B cell (primary cell): Measurements from ENCODE around the gene CRTC3. TPM values are rescaled to one million over a fixed set of nuclear protein-coding genes. Genes with fewer than 3 reads are reported as not detected.

Experiments
- ATAC-seq: fragments of 200-7000 bp; cut with Tn5 transposase; one replicate; pipeline ENCODE4 v1.10.0; 2021; ENCODE audit warnings: low read depth, mild to moderate bottlenecking, moderate number of reproducible peaks, moderate library complexity
- CTCF ChIA-PET: fragments of 350-600 bp; sonication (Branson Sonifier 250); formaldehyde crosslinking; loops from one replicate; lab custom pipeline; 2021; ENCODE audit warnings: antibody characterized with exemption, inconsistent platforms; lab: Charles Lee
- POLR2A ChIA-PET: fragments of 350-600 bp; sonication (Branson Sonifier 250); formaldehyde crosslinking; loops from one replicate; lab custom pipeline; 2021; ENCODE audit warnings: antibody characterized with exemption; lab: Charles Lee
- DNase-seq: peaks from one replicate; pipeline ENCODE4 v3.0.0; 2013
- H2AFZ ChIP-seq: 2 replicates; pipeline ENCODE4 v1.6.1; 2012; ENCODE audit warnings: mild to moderate bottlenecking, low read depth, low read length; ENCODE audit not compliant: insufficient read depth, poor library complexity, severe bottlenecking
- H3K27ac ChIP-seq, 2 donors: 1 replicate in 1 of 2; 2 replicates in 1 of 2; pipeline ENCODE4 v1.5.1; 2012 to 2013; ENCODE audit warnings: low read length in 2 of 2, mild to moderate bottlenecking in 2 of 2, moderate library complexity in 1 of 2
- H3K27me3 ChIP-seq, 4 experiments: fragments of 200-600 bp in 1 of 4; sonication (generic) in 1 of 4; replicated peaks in 1 of 4; 1 replicate in 2 of 4; 2 replicates in 2 of 4; pipeline versions ENCODE4 v1.6.1 to v1.7.0; 2013 to 2016; ENCODE audit warnings: low read length in 3 of 4, mild to moderate bottlenecking in 2 of 4, mixed read lengths in 1 of 4, moderate library complexity in 1 of 4; ENCODE audit not compliant: insufficient read depth in 4 of 4, control insufficient read depth in 3 of 4; ENCODE audit errors: control extremely low read depth in 1 of 4
- H3K36me3 ChIP-seq, 2 experiments: replicated peaks in 1 of 2; 1 replicate in 1 of 2; 2 replicates in 1 of 2; pipeline versions ENCODE4 v1.6.1 to v1.7.1; 2013; ENCODE audit warnings: low read length in 1 of 2; ENCODE audit not compliant: insufficient read depth in 2 of 2, control insufficient read depth in 1 of 2; ENCODE audit errors: control extremely low read depth in 1 of 2, extremely low read depth in 1 of 2
- H3K4me1 ChIP-seq, 2 donors: fragments of 200-600 bp in 1 of 2; sonication (generic) in 1 of 2; 1 replicate in 1 of 2; 2 replicates in 1 of 2; pipeline versions ENCODE4 v1.5.1 to v1.6.1; 2013 to 2017; ENCODE audit warnings: low read length in 2 of 2; ENCODE audit not compliant: control insufficient read depth in 2 of 2, insufficient read depth in 2 of 2
- H3K4me2 ChIP-seq: replicated peaks from 2 replicates; pipeline ENCODE3; 2012; ENCODE audit warnings: mild to moderate bottlenecking, low read depth, low read length; ENCODE audit not compliant: poor library complexity, severe bottlenecking
- H3K4me3 ChIP-seq, 5 experiments: fragments of 200-600 bp in 1 of 5; sonication (generic) in 1 of 5; 1 replicate in 3 of 5; 2 replicates in 2 of 5; pipeline versions ENCODE4 v1.5.1 to v1.7.0; 2011 to 2016; ENCODE audit warnings: low read length in 4 of 5, mild to moderate bottlenecking in 4 of 5, low read depth in 2 of 5, control low read depth in 1 of 5, moderate library complexity in 1 of 5; ENCODE audit not compliant: insufficient read depth in 1 of 5; ENCODE audit errors: control extremely low read depth in 1 of 5, extremely low read depth in 1 of 5
- H3K79me2 ChIP-seq: fragments of 200-600 bp; sonication (generic); one replicate; pipeline ENCODE4 v1.6.0; 2016; ENCODE audit warnings: low read length; ENCODE audit not compliant: control insufficient read depth, insufficient read depth
- H3K9ac ChIP-seq: fragments of 200-600 bp; sonication (generic); 2 replicates; pipeline ENCODE4 v1.6.1; 2017; ENCODE audit warnings: mild to moderate bottlenecking, low read length, moderate library complexity
- H3K9me3 ChIP-seq, 3 donors: one replicate each; pipeline versions ENCODE4 v1.6.1 to v1.7.1; 2013; ENCODE audit warnings: low read length in 2 of 3; ENCODE audit not compliant: control insufficient read depth in 2 of 3, insufficient read depth in 1 of 3; ENCODE audit errors: control extremely low read depth in 1 of 3
- H4K20me1 ChIP-seq: 2 replicates; pipeline ENCODE4 v1.6.0; 2012; ENCODE audit warnings: mild to moderate bottlenecking, low read length; ENCODE audit not compliant: insufficient read depth, control insufficient read depth, poor library complexity, severe bottlenecking
- H3K27ac Mint-ChIP-seq: one replicate; pipeline ENCODE4 v1.8.0; 2021; ENCODE audit warnings: mixed read lengths
- H3K27me3 Mint-ChIP-seq: one replicate; pipeline ENCODE4 v1.8.0; 2021; ENCODE audit warnings: mixed read lengths
- H3K4me1 Mint-ChIP-seq: one replicate; pipeline ENCODE4 v1.8.0; 2021; ENCODE audit warnings: mixed read lengths
- H3K4me3 Mint-ChIP-seq: one replicate; pipeline ENCODE4 v1.8.0; 2021; ENCODE audit warnings: mixed read lengths
- H3K9me3 Mint-ChIP-seq: one replicate; pipeline ENCODE4 v1.8.0; 2022; ENCODE audit warnings: mixed read lengths; ENCODE audit not compliant: insufficient read depth
- EZH2 ChIP-seq: IDR thresholded peaks from 2 replicates; pipeline ENCODE4 v1.6.1; 2012; ENCODE audit warnings: borderline replicate concordance, low read depth, mild to moderate bottlenecking, moderate library complexity, low read length; ENCODE audit not compliant: insufficient read depth, poor library complexity, severe bottlenecking
- WGBS: methylation state at CpG from one replicate; pipeline ENCODE4 v1.1.5; 2013; ENCODE audit warnings: missing lambda C conversion rate; ENCODE audit not compliant: insufficient coverage; 5-methylcytosine and 5-hydroxymethylcytosine counted together
- intact Hi-C: fragments of 100-400 bp; cut with micrococcal nuclease; formaldehyde crosslinking; loops from one replicate; pipeline ENCODE4 v1.10.0; 2022
- polyA plus RNA-seq: library from polyadenylated mRNA; depleted of rRNA; stranded (reverse); fragments of >200 nt; gene quantifications from 2 replicates; pipeline ENCODE4 v1.2.3, GENCODE V29; 2012
- total RNA-seq, 2 donors: library from RNA; stranded (reverse); fragments of 120-200 nt in 1 of 2; gene quantifications; 1 replicate in 1 of 2; 2 replicates in 1 of 2; pipeline versions ENCODE4 v1.2.3 to v1.2.4, GENCODE V29; 2013 to 2022
- TF ChIP-seq, protein P1 (sequence below): fragments of 200-600 bp; IDR thresholded peaks from one replicate; pipeline ENCODE4 v1.8.0; 2022; ENCODE audit warnings: antibody characterized with exemption, mild to moderate bottlenecking

The CRTC3 gene
- total and polyA plus RNA-seq, 2 donors (not counting 1 experiment from before 2014, with no cell fraction given) = 34.7 to 95.8 TPM

GRCh38 chr15:90580946-90581345, 51.2 kb downstream of the CRTC3 start:
- Mint-ChIP-seq H3K27me3 (no peaks in the 10 kb centered on the region), H3K9me3 (no peaks in the 10 kb centered on the region), H3K27ac (peak overlapping the region; percentile 79), H3K4me1 (peaks cover 55% of the 10 kb centered on the region), H3K4me3 (peak overlapping the region; percentile 47)
- no peak for ATAC-seq
- Histone ChIP-seq H4K20me1 (peaks cover 9% of the 10 kb centered on the region), H3K4me3 (no peak overlapping the region), H3K4me2 (peak overlapping the region; percentile 63), H3K4me1 (peaks cover 43 to 44% of the 10 kb centered on the region in 2 donors), H3K79me2 (peaks cover 89% of the 10 kb centered on the region), H2AFZ (no peak overlapping the region), H3K27me3 (no peaks in the 10 kb centered on the region), H3K27ac (peak overlapping the region in 1 of 2 donors; percentile 68), H3K36me3 (peaks cover 3 to 7% of the 10 kb centered on the region in 2 experiments), H3K9ac (no peak overlapping the region), H3K9me3 (no peaks in the 10 kb centered on the region)
- no peak for TF ChIP-seq EZH2
- TF ChIP-seq, protein P1, sequence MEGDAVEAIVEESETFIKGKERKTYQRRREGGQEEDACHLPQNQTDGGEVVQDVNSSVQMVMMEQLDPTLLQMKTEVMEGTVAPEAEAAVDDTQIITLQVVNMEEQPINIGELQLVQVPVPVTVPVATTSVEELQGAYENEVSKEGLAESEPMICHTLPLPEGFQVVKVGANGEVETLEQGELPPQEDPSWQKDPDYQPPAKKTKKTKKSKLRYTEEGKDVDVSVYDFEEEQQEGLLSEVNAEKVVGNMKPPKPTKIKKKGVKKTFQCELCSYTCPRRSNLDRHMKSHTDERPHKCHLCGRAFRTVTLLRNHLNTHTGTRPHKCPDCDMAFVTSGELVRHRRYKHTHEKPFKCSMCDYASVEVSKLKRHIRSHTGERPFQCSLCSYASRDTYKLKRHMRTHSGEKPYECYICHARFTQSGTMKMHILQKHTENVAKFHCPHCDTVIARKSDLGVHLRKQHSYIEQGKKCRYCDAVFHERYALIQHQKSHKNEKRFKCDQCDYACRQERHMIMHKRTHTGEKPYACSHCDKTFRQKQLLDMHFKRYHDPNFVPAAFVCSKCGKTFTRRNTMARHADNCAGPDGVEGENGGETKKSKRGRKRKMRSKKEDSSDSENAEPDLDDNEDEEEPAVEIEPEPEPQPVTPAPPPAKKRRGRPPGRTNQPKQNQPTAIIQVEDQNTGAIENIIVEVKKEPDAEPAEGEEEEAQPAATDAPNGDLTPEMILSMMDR = no peak
- intact Hi-C loops = no loop called here
- POLR2A ChIA-PET = no interaction called here
- no peak for DNase-seq
- 100% methylated on average over 2 of the region's 3 CpGs for WGBS
- CTCF ChIA-PET = interaction anchor here (0.9 kb wide), 1 partner anchor 261 kb away, joined by 3 read pairs; no protein-coding TSS in a partner anchor

- peaks cover 47 to 52% of the 10 kb centered on the region in 2 donors for H3K4me1 ChIP-seq
- Mint-ChIP-seq H3K4me3 (peak overlapping the region; percentile 29), H3K9me3 (no peaks in the 10 kb centered on the region), H3K27me3 (no peaks in the 10 kb centered on the region), H3K27ac (peak overlapping the region; percentile 63), H3K4me1 (peaks cover 52% of the 10 kb centered on the region)
- peaks cover 15% of the 10 kb centered on the region for H4K20me1 ChIP-seq
- H3K4me3 ChIP-seq = no peak overlapping the region
- DNase-seq = peak; percentile 40
- H3K9ac ChIP-seq = peak overlapping the region; percentile 20
- peak overlapping the region in 1 of 2 donors; percentile 68 for H3K27ac ChIP-seq
- H3K79me2 ChIP-seq = peaks cover 88% of the 10 kb centered on the region
- intact Hi-C loops = no loop called here
- ChIA-PET CTCF (interaction anchor here (1.0 kb wide), 1 partner anchor 263 kb away, joined by 3 read pairs; no protein-coding TSS in a partner anchor), POLR2A (no interaction called here)
- no peak for ATAC-seq
- WGBS = 74% methylated on average over 3 of the region's 6 CpGs
- no peaks in the 10 kb centered on the region for H3K9me3 ChIP-seq
- H2AFZ ChIP-seq = peak overlapping the region; percentile 25
- TF ChIP-seq, protein P1 = no peak
- no peak for TF ChIP-seq EZH2
- no peaks in the 10 kb centered on the region for H3K27me3 ChIP-seq
- peak overlapping the region; percentile 63 for H3K4me2 ChIP-seq
- peaks cover 2 to 3% of the 10 kb centered on the region in 2 experiments for H3K36me3 ChIP-seq
These were observed 52.1 kb downstream of the CRTC3 start for GRCh38 chr15:90581771-90582352.
